HEK293 (cell line): ENCODE measurements around the gene FTO.

Experiments used
- PRDM1 ChIP-seq: fragments of 450-650 bp; formaldehyde crosslinking; IDR thresholded peaks from 2 replicates; pipeline ENCODE4; 2016; ENCODE audit warnings: missing biosample characterization, missing genetic modification characterization
- ZBTB1 ChIP-seq: fragments of 450-650 bp; formaldehyde crosslinking; IDR thresholded peaks from 2 replicates; pipeline ENCODE4 v1.5.1; 2016; ENCODE audit warnings: missing biosample characterization, missing genetic modification characterization
- ZNF140 ChIP-seq: fragments of 450-650 bp; formaldehyde crosslinking; IDR thresholded peaks from 2 replicates; pipeline ENCODE4 v1.5.1; 2016; ENCODE audit warnings: missing biosample characterization, missing genetic modification characterization
- ZNF274 ChIP-seq, 2 experiments: fragments of 200-500 bp in 1 of 2; fragments of 450-650 bp in 1 of 2; sonication (Bioruptor generic) in 1 of 2; formaldehyde crosslinking in 1 of 2; IDR thresholded peaks; 2 replicates each; pipeline versions ENCODE4 v1.5.1 to v1.6.1; 2014 to 2016; ENCODE audit warnings: borderline replicate concordance in 1 of 2, inconsistent platforms in 1 of 2, low read length in 1 of 2, missing biosample characterization in 1 of 2, missing genetic modification characterization in 1 of 2
- ZNF785 ChIP-seq: fragments of 450-650 bp; formaldehyde crosslinking; IDR thresholded peaks from 2 replicates; pipeline ENCODE4 v1.5.1; 2016; ENCODE audit warnings: missing biosample characterization, missing genetic modification characterization
- TF ChIP-seq, protein P1 (sequence below): fragments of 450-650 bp; formaldehyde crosslinking; IDR thresholded peaks from 2 replicates; pipeline ENCODE4 v1.5.1; 2016; ENCODE audit warnings: missing biosample characterization, missing genetic modification characterization
- TF ChIP-seq, protein P2 (sequence below): fragments of 450-650 bp; formaldehyde crosslinking; IDR thresholded peaks from 2 replicates; pipeline ENCODE4 v1.5.1; 2016; ENCODE audit warnings: missing biosample characterization, missing genetic modification characterization, borderline replicate concordance

- TF ChIP-seq ZBTB1 (tag by site-specific recombination) (no peak), PRDM1 (tag by site-specific recombination) (no peak), ZNF785 (tag by site-specific recombination) (no peak), ZNF140 (no peak), ZNF274 (IDR thresholded peaks at IDR 0.05; ENCODE audit: low read length) (no peak), ZNF274 (tag by site-specific recombination; IDR thresholded peaks at IDR 0.05; ENCODE audit: borderline replicate concordance) (no peak)
- TF ChIP-seq, protein P1, sequence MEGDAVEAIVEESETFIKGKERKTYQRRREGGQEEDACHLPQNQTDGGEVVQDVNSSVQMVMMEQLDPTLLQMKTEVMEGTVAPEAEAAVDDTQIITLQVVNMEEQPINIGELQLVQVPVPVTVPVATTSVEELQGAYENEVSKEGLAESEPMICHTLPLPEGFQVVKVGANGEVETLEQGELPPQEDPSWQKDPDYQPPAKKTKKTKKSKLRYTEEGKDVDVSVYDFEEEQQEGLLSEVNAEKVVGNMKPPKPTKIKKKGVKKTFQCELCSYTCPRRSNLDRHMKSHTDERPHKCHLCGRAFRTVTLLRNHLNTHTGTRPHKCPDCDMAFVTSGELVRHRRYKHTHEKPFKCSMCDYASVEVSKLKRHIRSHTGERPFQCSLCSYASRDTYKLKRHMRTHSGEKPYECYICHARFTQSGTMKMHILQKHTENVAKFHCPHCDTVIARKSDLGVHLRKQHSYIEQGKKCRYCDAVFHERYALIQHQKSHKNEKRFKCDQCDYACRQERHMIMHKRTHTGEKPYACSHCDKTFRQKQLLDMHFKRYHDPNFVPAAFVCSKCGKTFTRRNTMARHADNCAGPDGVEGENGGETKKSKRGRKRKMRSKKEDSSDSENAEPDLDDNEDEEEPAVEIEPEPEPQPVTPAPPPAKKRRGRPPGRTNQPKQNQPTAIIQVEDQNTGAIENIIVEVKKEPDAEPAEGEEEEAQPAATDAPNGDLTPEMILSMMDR (tag by site-specific recombination): no peak
- TF ChIP-seq, protein P2, sequence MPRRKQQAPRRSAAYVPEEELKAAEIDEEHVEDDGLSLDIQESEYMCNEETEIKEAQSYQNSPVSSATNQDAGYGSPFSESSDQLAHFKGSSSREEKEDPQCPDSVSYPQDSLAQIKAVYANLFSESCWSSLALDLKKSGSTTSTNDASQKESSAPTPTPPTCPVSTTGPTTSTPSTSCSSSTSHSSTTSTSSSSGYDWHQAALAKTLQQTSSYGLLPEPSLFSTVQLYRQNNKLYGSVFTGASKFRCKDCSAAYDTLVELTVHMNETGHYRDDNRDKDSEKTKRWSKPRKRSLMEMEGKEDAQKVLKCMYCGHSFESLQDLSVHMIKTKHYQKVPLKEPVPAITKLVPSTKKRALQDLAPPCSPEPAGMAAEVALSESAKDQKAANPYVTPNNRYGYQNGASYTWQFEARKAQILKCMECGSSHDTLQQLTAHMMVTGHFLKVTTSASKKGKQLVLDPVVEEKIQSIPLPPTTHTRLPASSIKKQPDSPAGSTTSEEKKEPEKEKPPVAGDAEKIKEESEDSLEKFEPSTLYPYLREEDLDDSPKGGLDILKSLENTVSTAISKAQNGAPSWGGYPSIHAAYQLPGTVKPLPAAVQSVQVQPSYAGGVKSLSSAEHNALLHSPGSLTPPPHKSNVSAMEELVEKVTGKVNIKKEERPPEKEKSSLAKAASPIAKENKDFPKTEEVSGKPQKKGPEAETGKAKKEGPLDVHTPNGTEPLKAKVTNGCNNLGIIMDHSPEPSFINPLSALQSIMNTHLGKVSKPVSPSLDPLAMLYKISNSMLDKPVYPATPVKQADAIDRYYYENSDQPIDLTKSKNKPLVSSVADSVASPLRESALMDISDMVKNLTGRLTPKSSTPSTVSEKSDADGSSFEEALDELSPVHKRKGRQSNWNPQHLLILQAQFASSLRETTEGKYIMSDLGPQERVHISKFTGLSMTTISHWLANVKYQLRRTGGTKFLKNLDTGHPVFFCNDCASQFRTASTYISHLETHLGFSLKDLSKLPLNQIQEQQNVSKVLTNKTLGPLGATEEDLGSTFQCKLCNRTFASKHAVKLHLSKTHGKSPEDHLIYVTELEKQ (tag by site-specific recombination): no peak
These were observed 359.4 kb downstream of the FTO start for GRCh38 chr16:54063279-54063773.
